ENCODE data around the gene P4HA1.

Gene P4HA1

GRCh38 chr10:72979709-72980108 is 117.0 kb downstream of the P4HA1 start:
- DNase-seq (ENCODE audit: low read depth): no peak

DNA sequence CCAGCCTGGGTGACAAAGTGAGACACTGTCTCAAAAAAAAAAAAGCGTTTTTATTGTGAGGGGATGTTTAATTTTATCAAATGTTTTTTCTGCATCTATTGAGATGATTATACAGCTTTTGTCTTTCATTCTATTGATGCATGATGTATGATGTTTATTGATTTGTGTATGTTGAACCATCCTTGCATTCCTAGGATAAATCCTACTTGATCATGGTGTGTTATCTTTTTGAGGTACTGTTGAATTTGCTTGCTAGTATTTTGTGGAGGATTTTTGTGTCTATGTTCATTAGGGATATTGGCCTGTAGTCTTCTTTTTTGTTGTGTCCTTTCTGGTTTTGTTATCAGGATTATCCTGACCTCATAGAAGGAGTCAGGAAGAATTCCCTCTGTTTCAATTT is 119.8 kb downstream of the P4HA1 start:
- no peak for DNase-seq (ENCODE audit: low read depth)
